SK-N-SH (cell line): ENCODE measurements around the gene GPR6.

Source experiments
- CTCF ChIP-seq: fragments of 200-600 bp; sonication (generic); IDR thresholded peaks from 2 replicates; pipeline ENCODE4 v1.6.1; 2017; ENCODE audit warnings: antibody characterized with exemption, mild to moderate bottlenecking, moderate library complexity
- ELF1 ChIP-seq: IDR thresholded peaks from 2 replicates; pipeline ENCODE4 v1.4.0; 2012
- EP300 ChIP-seq, 2 experiments: IDR thresholded peaks; 2 replicates each; pipeline versions ENCODE4 v1.4.0 to v1.6.1; 2012; ENCODE audit warnings: borderline replicate concordance in 1 of 2, low read depth in 1 of 2, low read length in 1 of 2
- PBX3 ChIP-seq: IDR thresholded peaks from 2 replicates; pipeline ENCODE4; 2012
- RAD21 ChIP-seq: IDR thresholded peaks from 2 replicates; pipeline ENCODE4 v1.6.1; 2012; ENCODE audit warnings: mild to moderate bottlenecking, low read length
- TAF1 ChIP-seq: IDR thresholded peaks from 2 replicates; pipeline ENCODE4 v1.6.1; 2012; ENCODE audit warnings: low read depth, mild to moderate bottlenecking, low read length, moderate library complexity, borderline replicate concordance
- YY1 ChIP-seq: IDR thresholded peaks from 2 replicates; pipeline ENCODE4 v1.4.0; 2012; ENCODE audit warnings: low read depth, mild to moderate bottlenecking

- TF ChIP-seq CTCF (no peak), YY1 (no peak), TAF1 (no peak), RAD21 (no peak), PBX3 (no peak), EP300 (IDR thresholded peaks at IDR 0.05; ENCODE audit: borderline replicate concordance in 1 of 2, low read depth in 1 of 2, low read length in 1 of 2) (no peak), ELF1 (no peak)
These were observed 13.2 kb upstream of the GPR6 start for GRCh38 chr6:109964949-109965348.
